ENCODE measurements around the gene SRCAP.

- TF ChIP-seq CTCF (IDR thresholded peaks at IDR 0.05; ENCODE audit: poor library complexity) = no peak
- no peak for TF ChIP-seq EZH2 (IDR thresholded peaks at IDR 0.05; ENCODE audit: borderline replicate concordance)
- TF ChIP-seq EZH2phosphoT487 (IDR thresholded peaks at IDR 0.05; ENCODE audit: low read depth, severe bottlenecking, unreplicated experiment) = no peak
Observed at GRCh38 chr16:30780021-30780420, 81.0 kb downstream of the SRCAP start.

Measured in hepatocyte (in vitro differentiated cells).